ENCODE data around the gene PRCC.
"Not testable (repeated sequence)": the region's sequence is repeated elsewhere in the genome, so short reads cannot be mapped to it uniquely, and the experiment has no call there.

The PRCC gene

GRCh38 chr1:156760796-156761104 is 6.6 kb upstream of the PRCC start:
- no peak for DNase-seq (ENCODE audit: low spot score)

DNA sequence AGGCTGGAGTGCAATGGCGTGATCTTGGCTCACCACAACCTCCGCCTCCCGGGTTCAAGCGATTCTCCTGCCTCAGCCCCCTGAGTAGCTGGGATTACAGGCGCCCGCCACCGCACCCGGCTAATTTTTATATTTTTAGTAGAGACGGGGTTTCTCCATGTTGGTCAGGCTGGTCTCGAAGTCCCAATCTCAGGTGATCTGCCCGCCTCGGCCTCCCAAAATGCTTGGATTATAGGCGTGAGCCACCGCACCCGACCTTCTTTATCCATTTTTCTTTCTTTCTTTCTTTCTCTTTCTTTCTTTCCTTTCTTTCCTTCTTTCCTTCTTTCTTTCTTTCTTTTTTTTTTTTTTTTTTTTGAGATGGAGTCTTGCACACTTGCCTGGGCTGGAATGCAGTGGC is 2.2 kb upstream of the PRCC start:
- not testable (repeated sequence) for DNase-seq (ENCODE audit: low spot score)

GRCh38 chr1:156765666-156766065 is 1.7 kb upstream of the PRCC start:
- no peak for DNase-seq (ENCODE audit: low spot score)

DNA sequence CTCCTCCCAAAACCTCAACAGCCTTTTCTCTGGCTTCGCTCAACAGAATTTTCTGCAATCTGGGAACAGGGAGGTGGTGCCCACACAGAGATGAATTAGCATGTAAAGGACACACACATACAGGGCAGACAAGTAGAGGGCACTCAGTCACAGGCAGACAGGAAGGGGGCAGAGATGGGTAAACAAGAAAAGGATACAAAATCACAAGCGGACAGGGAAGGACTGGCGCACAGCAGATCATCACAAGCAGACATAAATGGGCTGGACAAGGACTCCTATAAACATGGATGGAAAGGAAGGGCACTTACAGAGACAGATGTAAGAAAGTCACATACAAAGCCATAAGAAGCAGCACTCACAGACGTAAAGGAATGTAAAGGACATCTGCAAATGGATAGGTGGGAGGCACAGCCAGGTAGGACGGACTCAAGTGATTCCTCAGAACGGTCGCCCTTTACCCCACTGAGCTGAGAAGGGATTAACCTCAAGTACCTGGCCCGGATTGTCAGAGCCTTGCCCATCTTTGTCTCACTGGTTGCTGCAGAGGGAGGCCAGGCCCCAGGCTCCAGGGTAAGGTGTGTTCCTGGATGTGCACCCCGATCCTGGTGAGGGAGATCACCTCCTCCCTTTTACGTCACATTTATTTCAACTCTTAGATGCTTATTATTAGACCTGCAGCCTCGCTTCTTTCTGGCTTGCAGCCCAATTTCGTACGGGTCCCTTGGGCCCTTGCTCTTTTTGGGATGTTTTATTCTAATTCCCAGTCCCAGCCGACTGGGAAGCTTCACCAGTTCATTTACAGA is 836 bp upstream of the PRCC start:
- peak; percentile 30 for DNase-seq (ENCODE audit: low spot score)

GRCh38 chr1:156767879-156768604 is 707 bp downstream of the PRCC start:
- DNase-seq (ENCODE audit: low spot score), result no peak

DNA sequence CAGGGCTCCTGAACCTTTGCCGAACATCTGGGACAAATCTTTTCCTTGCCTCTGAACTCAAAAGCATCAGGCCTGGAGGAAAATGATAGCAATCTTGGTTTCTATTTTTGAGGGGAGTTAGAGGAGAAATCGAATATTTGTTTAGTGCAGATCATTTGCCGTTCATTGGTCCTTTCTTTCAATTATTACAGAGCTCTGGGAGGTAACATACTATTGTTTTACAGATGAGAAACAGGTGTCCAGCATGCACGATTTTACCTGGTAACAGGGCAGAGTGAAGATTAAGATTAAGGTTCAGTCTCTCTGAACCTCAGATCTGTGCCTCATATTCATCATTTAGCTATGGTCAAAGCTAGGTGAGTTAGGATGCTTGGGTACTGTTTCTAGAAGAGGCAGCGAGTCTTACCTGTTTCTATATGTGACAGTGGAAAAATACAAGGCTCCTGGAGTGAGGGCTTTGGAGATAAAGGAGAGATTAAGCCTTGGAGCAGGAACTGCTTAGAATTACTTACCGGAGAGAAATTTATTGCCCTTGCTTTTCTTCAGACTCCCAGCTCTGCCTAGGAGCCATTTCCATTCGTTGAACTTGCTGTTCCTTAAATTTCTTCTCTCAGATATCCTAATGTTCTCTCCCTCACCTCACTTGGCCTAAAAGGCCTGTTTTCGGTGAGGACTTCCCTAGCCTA is 1.4 kb downstream of the PRCC start:
- DNase-seq (ENCODE audit: low spot score), result no peak

- no peak for DNase-seq (ENCODE audit: low spot score)
These were observed 4.9 kb downstream of the PRCC start for GRCh38 chr1:156772222-156772621.

- no peak for DNase-seq (ENCODE audit: low spot score)
These were observed 5.6 kb downstream of the PRCC start for GRCh38 chr1:156772728-156773497.

GRCh38 chr1:156773607-156774006 is 6.3 kb downstream of the PRCC start:
- no peak for DNase-seq (ENCODE audit: low spot score)

GRCh38 chr1:156775799-156776198 is 8.5 kb downstream of the PRCC start:
- DNase-seq (ENCODE audit: low spot score), result no peak

- DNase-seq (ENCODE audit: low spot score), result no peak
These were observed 9.6 kb downstream of the PRCC start for GRCh38 chr1:156776942-156777341.

DNA sequence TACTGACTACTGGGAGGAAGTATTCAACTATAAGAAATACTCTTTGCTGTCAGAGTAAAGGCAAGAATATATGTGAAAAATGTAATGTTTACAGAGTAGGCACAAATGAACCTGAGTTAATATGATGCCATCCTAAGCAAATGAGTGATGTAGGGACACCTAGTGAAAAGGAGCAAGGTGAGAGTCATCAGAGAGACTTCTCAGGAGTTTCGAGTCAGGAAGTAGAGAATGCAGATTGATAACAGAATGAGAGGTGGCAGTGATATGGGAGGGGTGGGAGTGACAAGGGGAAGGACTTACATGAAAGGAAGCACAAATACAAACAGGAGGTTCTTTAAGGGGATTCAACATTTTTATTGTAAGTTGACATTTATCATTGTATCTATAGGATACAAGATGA is 10.2 kb downstream of the PRCC start:
- no peak for DNase-seq (ENCODE audit: low spot score)

GRCh38 chr1:156781585-156782186 is 14.4 kb downstream of the PRCC start:
- peak; percentile 77 for DNase-seq (ENCODE audit: low spot score)

GRCh38 chr1:156785458-156785857 is 18.1 kb downstream of the PRCC start:
- no peak for DNase-seq (ENCODE audit: low spot score)

DNA sequence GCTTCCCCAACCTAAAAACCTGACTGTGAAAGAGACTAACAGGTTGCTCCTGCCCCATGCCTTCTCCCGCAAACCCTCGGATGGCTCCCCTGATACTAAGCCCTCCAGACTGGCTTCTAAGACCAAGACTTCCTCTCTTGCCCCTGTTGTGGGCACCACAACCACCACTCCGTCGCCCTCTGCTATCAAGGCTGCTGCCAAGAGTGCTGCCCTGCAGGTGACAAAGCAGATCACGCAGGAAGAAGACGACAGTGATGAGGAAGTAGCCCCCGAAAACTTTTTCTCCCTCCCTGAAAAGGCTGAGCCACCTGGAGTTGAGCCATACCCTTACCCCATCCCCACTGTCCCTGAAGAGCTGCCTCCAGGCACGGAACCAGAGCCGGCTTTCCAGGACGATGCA is 19.3 kb downstream of the PRCC start:
- DNase-seq (ENCODE audit: low spot score), result no peak

DNA sequence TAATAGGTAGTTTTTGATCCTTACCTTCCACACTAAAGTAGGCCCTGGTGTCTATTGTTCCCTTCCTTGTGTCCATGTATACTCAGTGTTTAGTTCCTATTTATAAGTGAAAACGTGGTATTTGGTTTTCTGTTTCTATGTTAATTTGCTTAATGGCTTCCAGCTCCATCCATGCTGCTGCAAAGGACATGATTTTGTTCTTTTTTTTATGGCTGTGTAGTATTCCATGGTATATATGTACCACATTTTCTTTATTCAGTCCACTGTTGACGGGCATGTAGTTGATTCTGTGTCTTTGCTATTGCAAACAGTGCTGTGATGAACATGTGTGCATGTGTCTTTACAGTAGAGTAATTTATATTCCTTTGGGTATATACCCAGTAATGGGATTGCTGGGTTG is 20.8 kb downstream of the PRCC start:
- DNase-seq (ENCODE audit: low spot score), result no peak

DNA sequence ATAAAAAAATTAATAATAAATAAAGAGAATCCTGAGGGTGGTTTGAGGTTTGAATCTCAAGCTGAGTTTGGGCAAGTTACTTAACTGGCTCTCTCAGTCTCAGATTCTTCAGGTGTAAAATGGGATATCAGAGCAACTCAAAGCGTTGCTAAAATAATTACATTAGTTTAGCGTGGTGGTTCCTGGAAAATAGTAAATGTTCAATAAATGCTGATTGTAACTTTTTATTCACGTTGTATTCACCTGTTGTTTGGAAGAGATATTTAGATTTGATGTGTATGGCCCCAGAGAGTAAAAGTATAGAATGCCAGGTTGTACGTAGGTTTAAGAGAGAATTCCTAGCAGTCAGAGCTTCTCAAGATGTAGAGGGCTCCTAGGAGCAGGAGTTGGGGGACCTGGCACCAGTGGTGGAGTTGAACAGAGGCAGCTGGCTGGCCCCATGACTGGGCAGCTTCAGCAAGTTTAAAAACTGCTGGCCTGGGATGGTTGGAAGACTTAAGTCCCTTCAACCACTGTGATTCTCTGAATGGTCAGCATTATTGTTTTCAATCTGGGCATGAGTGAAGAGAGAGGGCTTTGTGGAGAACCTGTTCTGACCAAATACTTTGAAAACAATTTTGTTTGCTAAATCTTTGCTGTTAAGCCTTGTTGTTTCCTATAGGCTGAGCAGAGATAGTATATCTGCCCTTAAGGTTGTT is 22.4 kb downstream of the PRCC start:
- DNase-seq (ENCODE audit: low spot score), result no peak

- DNase-seq (ENCODE audit: low spot score), result peak; percentile 23
These were observed 27.4 kb downstream of the PRCC start for GRCh38 chr1:156794506-156795373.

DNA sequence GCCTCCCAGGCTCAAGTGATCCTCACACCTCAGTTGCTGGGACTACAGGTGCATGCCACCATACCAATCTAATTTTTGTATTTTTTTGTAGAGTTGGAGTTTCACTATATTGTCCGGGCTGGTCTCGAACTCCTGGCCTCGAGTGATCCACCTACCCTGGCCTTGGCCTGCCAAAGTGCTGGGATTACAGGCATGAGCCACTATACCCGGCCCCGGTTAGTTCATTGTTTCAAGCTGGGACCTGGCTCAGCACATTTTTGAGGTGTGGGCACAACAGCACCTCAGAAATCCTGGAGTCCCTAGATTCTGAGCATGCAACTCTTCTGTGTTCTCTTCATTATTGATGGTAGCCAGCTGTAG is 28.0 kb downstream of the PRCC start:
- DNase-seq (ENCODE audit: low spot score), result no peak

GRCh38 chr1:156795787-156796186 is 28.5 kb downstream of the PRCC start:
- DNase-seq (ENCODE audit: low spot score), result no peak

All from kidney tubule cell (primary cell).